Neural progenitor cell (in vitro differentiated cells): ENCODE data around the gene SIPA1L2.

Experiments
- EZH2 ChIP-seq: fragments of 200-600 bp; sonication (generic); IDR thresholded peaks from 2 replicates; pipeline ENCODE4 v1.6.1; 2017; ENCODE audit warnings: antibody characterized with exemption, mild to moderate bottlenecking, moderate library complexity
- TF ChIP-seq, protein P1 (sequence below): fragments of 200-600 bp; sonication (generic); IDR thresholded peaks from 2 replicates; pipeline ENCODE4 v1.5.1; 2017; ENCODE audit warnings: antibody characterized with exemption, mild to moderate bottlenecking

DNA sequence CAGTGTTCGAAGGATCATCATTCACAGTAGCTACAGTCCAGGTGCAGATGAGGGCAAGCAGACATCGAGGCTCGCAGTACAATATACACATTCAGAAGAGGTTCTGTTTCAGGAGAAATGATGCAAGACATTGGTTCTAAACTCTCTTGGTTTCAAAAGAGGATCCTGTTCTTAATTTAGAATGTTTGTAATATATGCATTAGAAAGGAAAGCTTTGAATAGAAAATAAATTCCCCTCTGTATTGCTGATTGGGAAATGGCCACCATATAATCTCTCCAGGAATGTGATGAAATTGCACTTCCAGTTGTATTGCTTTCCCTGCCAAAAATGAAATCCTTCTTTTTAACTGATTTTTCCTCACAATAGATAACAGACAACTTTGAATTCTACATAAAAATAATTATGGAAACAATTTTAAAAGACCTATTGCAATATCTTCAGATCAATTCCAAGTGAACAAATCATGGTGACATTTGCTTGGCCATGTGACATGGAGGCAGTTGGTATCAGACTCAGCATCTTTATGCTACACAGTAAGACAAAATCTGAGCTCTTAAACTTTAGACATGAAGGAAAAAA is 27.6 kb upstream of the SIPA1L2 start:
- TF ChIP-seq, protein P1, sequence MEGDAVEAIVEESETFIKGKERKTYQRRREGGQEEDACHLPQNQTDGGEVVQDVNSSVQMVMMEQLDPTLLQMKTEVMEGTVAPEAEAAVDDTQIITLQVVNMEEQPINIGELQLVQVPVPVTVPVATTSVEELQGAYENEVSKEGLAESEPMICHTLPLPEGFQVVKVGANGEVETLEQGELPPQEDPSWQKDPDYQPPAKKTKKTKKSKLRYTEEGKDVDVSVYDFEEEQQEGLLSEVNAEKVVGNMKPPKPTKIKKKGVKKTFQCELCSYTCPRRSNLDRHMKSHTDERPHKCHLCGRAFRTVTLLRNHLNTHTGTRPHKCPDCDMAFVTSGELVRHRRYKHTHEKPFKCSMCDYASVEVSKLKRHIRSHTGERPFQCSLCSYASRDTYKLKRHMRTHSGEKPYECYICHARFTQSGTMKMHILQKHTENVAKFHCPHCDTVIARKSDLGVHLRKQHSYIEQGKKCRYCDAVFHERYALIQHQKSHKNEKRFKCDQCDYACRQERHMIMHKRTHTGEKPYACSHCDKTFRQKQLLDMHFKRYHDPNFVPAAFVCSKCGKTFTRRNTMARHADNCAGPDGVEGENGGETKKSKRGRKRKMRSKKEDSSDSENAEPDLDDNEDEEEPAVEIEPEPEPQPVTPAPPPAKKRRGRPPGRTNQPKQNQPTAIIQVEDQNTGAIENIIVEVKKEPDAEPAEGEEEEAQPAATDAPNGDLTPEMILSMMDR: no peak
- no peak for TF ChIP-seq EZH2
